Fibroblast of lung (primary cell): Measurements from ENCODE around the gene UBTD1. TPM values are rescaled to one million over a fixed set of nuclear protein-coding genes. Genes with fewer than 3 reads are reported as not detected.
A peak's percentile ranks its signal among the peaks of the same experiment; 100 is the strongest.

Source experiments
- DNase-seq, 2 donors: peaks; one replicate each; pipeline versions ENCODE4 v3.0.0 to v3.0.0-alpha.2; 2010; ENCODE audit warnings: low read depth in 2 of 2
- H2AFZ ChIP-seq: 2 replicates; pipeline ENCODE4 v1.5.1; 2012; ENCODE audit warnings: low read length, control low read depth, inconsistent platforms
- H3K27ac ChIP-seq: 2 replicates; pipeline ENCODE4 v1.5.1; 2011; ENCODE audit warnings: low read length, control low read depth; ENCODE audit not compliant: insufficient read depth
- H3K27me3 ChIP-seq: 2 replicates; pipeline ENCODE4 v1.5.1; 2011; ENCODE audit warnings: mild to moderate bottlenecking, low read length; ENCODE audit not compliant: control insufficient read depth, insufficient read depth
- H3K36me3 ChIP-seq: 2 replicates; pipeline ENCODE4 v1.5.1; 2011; ENCODE audit warnings: low read length; ENCODE audit not compliant: control insufficient read depth, insufficient read depth
- H3K4me1 ChIP-seq: 2 replicates; pipeline ENCODE4 v1.5.1; 2011; ENCODE audit warnings: low read length; ENCODE audit not compliant: control insufficient read depth, insufficient read depth; ENCODE audit errors: extremely low read depth
- H3K4me2 ChIP-seq: 2 replicates; pipeline ENCODE4 v1.5.1; 2011; ENCODE audit warnings: low read length, control low read depth; ENCODE audit not compliant: insufficient read depth; ENCODE audit errors: extremely low read depth
- H3K4me3 ChIP-seq, 4 experiments: fragments of 200-600 bp in 1 of 4; sonication (generic) in 1 of 4; replicated peaks in 1 of 4; 2 replicates each; pipeline ENCODE4 v1.5.1; 2011 to 2016; ENCODE audit warnings: low read length in 4 of 4, low read depth in 3 of 4, mild to moderate bottlenecking in 3 of 4, control low read depth in 2 of 4, inconsistent platforms in 1 of 4, mixed read lengths in 1 of 4; ENCODE audit not compliant: insufficient read depth in 1 of 4; ENCODE audit errors: control extremely low read depth in 1 of 4
- H3K79me2 ChIP-seq: 2 replicates; pipeline ENCODE4 v1.5.1; 2012; ENCODE audit warnings: mild to moderate bottlenecking, low read length, inconsistent platforms; ENCODE audit not compliant: control insufficient read depth, insufficient read depth
- H3K9ac ChIP-seq: 2 replicates; pipeline ENCODE4 v1.5.1; 2011; ENCODE audit warnings: mild to moderate bottlenecking, low read length, control low read depth; ENCODE audit not compliant: insufficient read depth
- H3K9me3 ChIP-seq: 2 replicates; pipeline ENCODE4 v1.5.1; 2012; ENCODE audit warnings: low read depth, low read length; ENCODE audit not compliant: control insufficient read depth, insufficient read depth
- H4K20me1 ChIP-seq: 2 replicates; pipeline ENCODE4 v1.5.1; 2011; ENCODE audit warnings: low read length; ENCODE audit not compliant: control insufficient read depth, insufficient read depth; ENCODE audit errors: extremely low read depth
- CTCF ChIP-seq, 2 donors: IDR thresholded peaks in 1 of 2; conservative IDR thresholded peaks in 1 of 2; 1 replicate in 1 of 2; 2 replicates in 1 of 2; pipeline ENCODE4 v1.5.1; 2011 to 2012; ENCODE audit warnings: low read length in 2 of 2, control low read depth in 1 of 2, inconsistent platforms in 1 of 2, low read depth in 1 of 2, mild to moderate bottlenecking in 1 of 2
- EZH2 ChIP-seq: IDR thresholded peaks from 2 replicates; pipeline ENCODE4 v1.5.1; 2012; ENCODE audit warnings: low read length, control low read depth, mild to moderate bottlenecking; ENCODE audit errors: missing control alignments
- polyA plus RNA-seq, 2 donors: library from polyadenylated mRNA; depleted of rRNA in 1 of 2; stranded (reverse) in 1 of 2; unstranded in 1 of 2; fragments of >200 nt; gene quantifications; 2 replicates each; pipeline ENCODE4 v1.2.1, GENCODE V29; 2011 to 2012; ENCODE audit warnings: missing spikeins in 1 of 2
- total RNA-seq: library from RNA; depleted of rRNA; stranded (reverse); fragments of >200 nt; gene quantifications from 2 replicates; pipeline ENCODE4 v1.2.1, GENCODE V29; 2014

UBTD1 gene
- total and polyA plus RNA-seq, 2 donors (not counting 1 experiment from before 2014, with no cell fraction given), result 10.7 to 22.0 TPM

DNA sequence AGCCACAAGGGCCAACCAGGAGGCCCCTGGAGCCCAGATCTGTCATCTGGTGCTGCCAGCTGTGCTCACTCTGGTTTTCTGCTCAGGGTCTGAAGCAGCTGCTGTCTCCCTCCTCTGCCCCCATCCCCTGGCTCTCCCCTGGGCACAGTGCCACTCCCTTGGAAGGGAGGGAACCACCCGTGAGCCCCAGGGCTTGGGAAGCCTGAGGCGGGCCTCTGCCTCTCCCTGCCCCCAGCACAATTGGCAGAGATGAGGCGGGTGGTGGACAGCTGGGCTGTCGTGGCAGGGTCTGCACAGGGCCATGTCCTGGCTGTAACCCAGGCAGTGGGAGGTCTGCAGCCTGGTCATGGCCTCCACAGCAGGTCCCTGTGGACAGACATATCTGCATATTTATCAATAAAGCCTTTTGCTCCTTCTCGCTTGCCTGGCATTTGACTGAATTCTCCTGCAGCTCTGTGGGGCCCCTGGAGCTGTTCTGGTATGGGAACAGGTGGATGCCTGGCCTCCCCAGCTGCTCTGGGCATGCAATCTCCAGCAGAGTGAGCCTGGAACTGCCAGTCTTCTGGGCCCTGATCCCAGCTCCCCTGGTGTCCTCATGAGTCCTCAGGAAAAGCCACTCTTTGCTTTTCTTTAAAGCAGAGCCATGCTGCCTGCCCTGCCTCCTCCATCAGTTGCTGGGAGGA lies 72.2 kb downstream of the UBTD1 start:
- Histone ChIP-seq H3K4me1 (peaks cover 3% of the 10 kb centered on the region), H3K79me2 (no peaks in the 10 kb centered on the region), H2AFZ (no peak overlapping the region), H3K9ac (no peak overlapping the region), H3K27ac (no peak overlapping the region), H3K4me3 (no peak overlapping the region), H3K27me3 (no peaks in the 10 kb centered on the region), H3K4me2 (no peak overlapping the region), H3K36me3 (peaks cover 3% of the 10 kb centered on the region), H3K9me3 (no peaks in the 10 kb centered on the region), H4K20me1 (no peaks in the 10 kb centered on the region)
- TF ChIP-seq EZH2 (no peak), CTCF (conservative IDR thresholded peaks at IDR 0.05 in 1 of 2, IDR thresholded peaks at IDR 0.05 in 1 of 2; ENCODE audit: low read depth in 1 of 2, low read length in 2 of 2) (no peak)
- no peak for DNase-seq

DNA sequence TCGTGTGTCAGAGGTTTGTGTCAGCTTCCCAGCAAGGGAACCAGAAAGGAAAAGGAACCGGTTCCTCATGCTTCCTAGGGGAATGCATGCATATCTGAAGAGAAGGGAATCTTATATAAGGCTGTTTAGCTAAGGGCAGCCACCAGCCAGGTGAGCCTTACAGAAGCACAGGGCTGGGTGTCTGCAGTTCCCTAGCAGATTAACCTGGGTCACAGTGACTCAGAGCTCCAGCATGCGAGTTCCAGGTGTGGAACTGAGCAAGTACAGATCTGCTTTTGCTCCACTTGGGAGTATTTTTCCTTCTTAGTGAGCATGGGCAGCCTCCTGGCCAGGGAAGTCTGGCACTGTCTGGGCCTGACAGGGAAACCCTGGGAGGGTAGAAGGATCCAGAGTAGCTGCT lies 72.9 kb downstream of the UBTD1 start:
- Histone ChIP-seq H3K9ac (no peak overlapping the region), H3K4me3 (no peak overlapping the region), H4K20me1 (no peaks in the 10 kb centered on the region), H3K27ac (no peak overlapping the region), H3K9me3 (no peaks in the 10 kb centered on the region), H3K4me2 (no peak overlapping the region), H3K36me3 (peaks cover 3% of the 10 kb centered on the region), H3K27me3 (no peaks in the 10 kb centered on the region), H2AFZ (no peak overlapping the region), H3K79me2 (no peaks in the 10 kb centered on the region), H3K4me1 (peaks cover 3% of the 10 kb centered on the region)
- TF ChIP-seq EZH2, result no peak
- no peak for DNase-seq

DNA sequence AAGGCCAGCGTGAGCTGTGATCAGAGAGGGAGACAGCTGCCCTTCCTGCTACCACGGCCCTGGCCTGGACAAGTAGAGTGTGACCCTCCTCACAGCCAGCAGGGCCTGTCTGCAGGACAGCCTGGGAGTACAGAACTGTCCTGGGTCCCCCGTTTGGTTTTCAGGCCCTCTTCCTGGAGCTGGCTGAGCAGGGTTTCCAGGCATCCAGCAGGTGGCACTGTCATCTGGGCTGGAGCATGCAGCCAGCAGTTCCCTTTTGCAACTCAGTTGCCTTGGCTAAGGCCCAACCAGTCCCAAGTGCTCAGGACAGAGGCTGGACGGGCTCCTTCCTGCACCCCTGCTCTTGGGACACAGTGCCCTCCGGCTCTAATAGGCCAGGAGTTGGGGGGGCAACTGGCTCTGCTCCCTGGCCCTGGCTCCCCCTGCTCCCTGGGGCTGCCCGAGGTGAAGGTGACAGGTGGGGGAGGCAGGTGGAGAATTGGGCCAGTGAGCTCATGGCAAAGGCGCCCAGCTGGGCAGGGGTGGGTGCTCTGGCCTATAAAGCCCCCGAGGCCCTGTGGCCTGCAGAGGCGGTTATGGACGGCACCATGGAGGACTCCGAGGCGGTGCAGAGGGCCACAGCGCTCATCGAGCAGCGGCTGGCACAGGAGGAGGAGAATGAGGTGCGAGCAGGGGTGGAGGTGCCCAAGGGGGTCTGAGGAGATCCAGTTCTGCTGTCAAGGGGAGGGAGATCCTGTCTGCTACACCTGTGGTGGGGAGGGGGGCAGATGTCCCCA lies 73.7 kb downstream of the UBTD1 start, which contains the start of gene ANKRD2:
Gene ANKRD2 (plus strand): TSS at position 566 of the 776 bp plus-strand sequence. CDS start 10 bp downstream, at position 576.
- Histone ChIP-seq H3K27me3 (no peaks in the 10 kb centered on the region), H3K36me3 (peaks cover 3% of the 10 kb centered on the region), H4K20me1 (no peaks in the 10 kb centered on the region), H3K9me3 (no peaks in the 10 kb centered on the region), H3K4me1 (peaks cover 3% of the 10 kb centered on the region), H3K4me2 (no peak within 1 kb of the TSS), H3K9ac (no peak within 1 kb of the TSS), H2AFZ (no peak within 1 kb of the TSS), H3K27ac (no peak within 1 kb of the TSS), H3K79me2 (no peaks in the 10 kb centered on the region), H3K4me3 (no peak within 1 kb of the TSS)
- TF ChIP-seq EZH2 (no peak), CTCF (conservative IDR thresholded peaks at IDR 0.05 in 1 of 2, IDR thresholded peaks at IDR 0.05 in 1 of 2; ENCODE audit: low read depth in 1 of 2, low read length in 2 of 2) (peak; percentile 78 to 94)
- DNase-seq, result peak; percentile 64 to 80
